ENCODE results near the gene MRFAP1L1. TPM values are rescaled to one million over a fixed set of nuclear protein-coding genes. Genes with fewer than 3 reads are reported as not detected.

Gene MRFAP1L1
- total and polyA plus RNA-seq, 9 of the 15 experiments (the other 6 are each of a cell fraction or from before 2014, with no cell fraction given), result 37.6 to 111 (median 83.8) TPM

GRCh38 chr4:6681191-6681590 lies 28.5 kb downstream of the MRFAP1L1 start:
- no TSS peak for BruUV-seq (replicated peaks)
- no peaks in the 10 kb centered on the region for H3K27me3 ChIP-seq (ENCODE audit: control insufficient read depth in 2 of 2, insufficient read depth in 2 of 2, low read length in 2 of 2)
- ChIA-PET CTCF (ENCODE audit: low intra/inter-chr PET ratio) (no interaction called here), POLR2A (interaction anchor here (0.6 to 1.8 kb wide), 9 partner anchors 8 to 283 kb away, joined by 3 to 9 read pairs (median 3); partner anchors contain the start of gene S100P)
- 50% methylated on average over 7 of the region's 9 CpGs for WGBS (ENCODE audit: insufficient coverage, low coverage, missing lambda C conversion rate)
- peaks cover 19% of the 10 kb centered on the region; the same call in 1 of the 2 replicates for H4K20me1 ChIP-seq (replicated peaks; ENCODE audit: control insufficient read depth, insufficient read depth, low read length)
- H3K79me2 ChIP-seq (ENCODE audit: control insufficient read depth, insufficient read depth, low read length), result peaks cover 21% of the 10 kb centered on the region
- H2AFZ ChIP-seq (ENCODE audit: low read depth, low read length), result no peak overlapping the region
- no peak overlapping the region for H3K4me3 ChIP-seq
- ATAC-seq (peak; percentile 76), DNase-seq (ENCODE audit: extremely low read depth in 1 of 4, low spot score in 3 of 4) (peak; percentile 52 to 66 (median 58)), FAIRE-seq (no peak)
- no peak overlapping the region for H3K9ac ChIP-seq (ENCODE audit: insufficient read depth in 1 of 2, low read depth in 2 of 2, low read length in 2 of 2)
- in situ Hi-C loops (cut with MboI), result no loop called here
- intact Hi-C loops (cut with micrococcal nuclease), result loop anchor here (5.0 kb wide), 1 partner anchor 109 kb away; no protein-coding TSS in a partner anchor
- no peaks in the 10 kb centered on the region for H3K9me1 ChIP-seq (ENCODE audit: control insufficient read depth, insufficient read depth, low read length)
- H3K4me1 ChIP-seq (replicated peaks in 1 of 2; ENCODE audit: control insufficient read depth in 2 of 2, insufficient read depth in 2 of 2, low read length in 2 of 2), result peaks cover 18 to 30% of the 10 kb centered on the region in 2 experiments
- no peaks in the 10 kb centered on the region for H3K9me3 ChIP-seq (replicated peaks; ENCODE audit: control insufficient read depth, insufficient read depth, low read depth, low read length)
- no peak overlapping the region for H3K27ac ChIP-seq (ENCODE audit: extremely low read depth, low read depth, low read length)
- H3K36me3 ChIP-seq (ENCODE audit: control insufficient read depth, insufficient read depth, low read length), result peaks cover 22% of the 10 kb centered on the region
- H3K4me2 ChIP-seq (ENCODE audit: insufficient read depth, low read length), result no peak overlapping the region
- TF ChIP-seq ATF1 (CRISPR knock-in tag; IDR thresholded peaks at IDR 0.05) (no peak), ATF1 (tag; IDR thresholded peaks at IDR 0.05) (peak; percentile 35; the same call in 1 of the 2 replicates), SP1 (CRISPR knock-in tag; IDR thresholded peaks at IDR 0.05) (0 out of 2 replicates have a peak, but pooled peaks have one; percentile 25), SMC3 (conservative IDR thresholded peaks at IDR 0.05; ENCODE audit: insufficient read depth, low read depth, low read length) (peak; percentile 30; the same call in 1 of the 2 replicates), CBFA2T2 (conservative IDR thresholded peaks at IDR 0.05) (no peak), RCOR1 (IDR thresholded peaks at IDR 0.05; ENCODE audit: borderline replicate concordance in 1 of 2, low read depth in 2 of 2, low read length in 2 of 2) (0 out of 4 replicates have a peak, but pooled peaks of 1 of the 2 experiments have one; percentile 8), POLR3G (IDR thresholded peaks at IDR 0.05; ENCODE audit: extremely low read depth, insufficient read length, insufficient replicate concordance) (no peak), KAT8 (IDR thresholded peaks at IDR 0.05; ENCODE audit: low read depth) (no peak), ZNF398 (CRISPR knock-in tag; IDR thresholded peaks at IDR 0.05) (no peak), LCOR (CRISPR knock-in tag; IDR thresholded peaks at IDR 0.05) (0 out of 2 replicates have a peak, but pooled peaks have one; percentile 36), YY1 (IDR thresholded peaks at IDR 0.05; ENCODE audit: borderline replicate concordance in 1 of 3, control insufficient read depth in 1 of 3, extremely low read depth in 1 of 3, insufficient read depth in 3 of 3, insufficient read length in 1 of 3, insufficient replicate concordance in 2 of 3, low read depth in 1 of 3, low read length in 2 of 3) (peak in 1 of 3 experiments; percentile 50), LARP7 (IDR thresholded peaks at IDR 0.05) (no peak), ZBTB33 (CRISPR knock-in tag; IDR thresholded peaks at IDR 0.05) (no peak), E2F5 (CRISPR knock-in tag; IDR thresholded peaks at IDR 0.05) (no peak), NCOA1 (IDR thresholded peaks at IDR 0.05; ENCODE audit: low read depth) (no peak), MTA1 (IDR thresholded peaks at IDR 0.05; ENCODE audit: borderline replicate concordance) (no peak), MTA3 (IDR thresholded peaks at IDR 0.05; ENCODE audit: borderline replicate concordance) (0 out of 2 replicates have a peak, but pooled peaks have one; percentile 50), RAD21 (CRISPR knock-in tag; conservative IDR thresholded peaks at IDR 0.05 in 1 of 2, IDR thresholded peaks at IDR 0.05 in 1 of 2) (peak in 1 of 2 experiments; percentile 61; a peak in 3 of 4 replicates), RB1 (IDR thresholded peaks at IDR 0.05; ENCODE audit: low read depth) (peak; percentile 71)
